KMS-11 (cell line): Measurements from ENCODE around the gene PKP2.

Experiments
- H2AFZ ChIP-seq: fragments of 200-600 bp; sonication (generic); 2 replicates; pipeline ENCODE4 v1.6.1; 2016; ENCODE audit warnings: antibody characterized with exemption, mixed run types, low read depth
- H3K27ac ChIP-seq: fragments of 200-600 bp; sonication (generic); 2 replicates; pipeline ENCODE4 v1.6.1; 2016; ENCODE audit warnings: mild to moderate bottlenecking, mixed run types
- H3K27me3 ChIP-seq: fragments of 200-600 bp; sonication (generic); 2 replicates; pipeline ENCODE4 v1.6.1; 2017; ENCODE audit warnings: mild to moderate bottlenecking, low read depth, mixed run types, moderate library complexity; ENCODE audit not compliant: insufficient read depth
- H3K36me3 ChIP-seq: fragments of 200-600 bp; sonication (generic); 2 replicates; pipeline ENCODE4 v1.6.1; 2017; ENCODE audit warnings: mild to moderate bottlenecking, mixed run types; ENCODE audit not compliant: insufficient read depth
- H3K4me1 ChIP-seq: fragments of 200-600 bp; sonication (generic); 2 replicates; pipeline ENCODE4 v1.6.1; 2016; ENCODE audit warnings: mild to moderate bottlenecking, low read depth, mixed run types; ENCODE audit not compliant: poor library complexity, severe bottlenecking
- H3K4me2 ChIP-seq: fragments of 200-600 bp; sonication (generic); 2 replicates; pipeline ENCODE4 v1.7.0; 2016; ENCODE audit warnings: mild to moderate bottlenecking, mixed run types
- H3K4me3 ChIP-seq: fragments of 200-600 bp; sonication (generic); IDR thresholded peaks from 2 replicates; pipeline ENCODE4 v1.6.1; 2017; ENCODE audit warnings: low read depth, low read length, mixed read lengths; ENCODE audit not compliant: insufficient read depth
- H3K79me2 ChIP-seq: fragments of 200-600 bp; sonication (generic); 2 replicates; pipeline ENCODE4 v1.6.1; 2016; ENCODE audit warnings: low read depth, mixed run types; ENCODE audit not compliant: insufficient read depth
- H3K9ac ChIP-seq: fragments of 200-600 bp; sonication (generic); 2 replicates; pipeline ENCODE4 v1.6.1; 2016; ENCODE audit warnings: mild to moderate bottlenecking, mixed run types
- H4K20me1 ChIP-seq: fragments of 200-600 bp; sonication (generic); 2 replicates; pipeline ENCODE4 v1.6.1; 2016; ENCODE audit warnings: mild to moderate bottlenecking, mixed run types; ENCODE audit not compliant: insufficient read depth
- TF ChIP-seq, protein P1 (sequence below): fragments of 200-600 bp; sonication (generic); conservative IDR thresholded peaks from 2 replicates; pipeline ENCODE4 v1.6.1; 2017; ENCODE audit warnings: low read depth, mild to moderate bottlenecking, antibody characterized with exemption, low read length, moderate library complexity, mixed read lengths

Gene PKP2

DNA sequence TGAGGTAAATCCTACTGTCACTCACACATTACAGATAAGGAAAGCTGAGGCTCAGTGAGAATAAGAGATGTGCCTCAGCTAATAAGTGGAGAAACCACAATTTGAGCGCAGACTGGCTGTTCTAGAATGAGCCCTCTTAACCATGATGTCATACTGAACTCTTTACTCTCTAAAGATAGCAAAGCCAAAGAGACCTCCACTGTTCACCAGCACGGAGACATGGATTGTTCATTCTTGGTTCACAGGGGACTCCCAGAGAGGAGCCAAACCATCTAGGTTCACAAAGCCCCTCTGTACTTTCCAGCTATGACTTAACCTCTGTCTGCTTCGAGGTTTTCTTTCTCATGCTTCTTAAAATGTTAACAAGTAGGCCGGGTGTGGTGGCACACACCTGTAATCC lies 108.2 kb downstream of the PKP2 start:
- TF ChIP-seq, protein P1, sequence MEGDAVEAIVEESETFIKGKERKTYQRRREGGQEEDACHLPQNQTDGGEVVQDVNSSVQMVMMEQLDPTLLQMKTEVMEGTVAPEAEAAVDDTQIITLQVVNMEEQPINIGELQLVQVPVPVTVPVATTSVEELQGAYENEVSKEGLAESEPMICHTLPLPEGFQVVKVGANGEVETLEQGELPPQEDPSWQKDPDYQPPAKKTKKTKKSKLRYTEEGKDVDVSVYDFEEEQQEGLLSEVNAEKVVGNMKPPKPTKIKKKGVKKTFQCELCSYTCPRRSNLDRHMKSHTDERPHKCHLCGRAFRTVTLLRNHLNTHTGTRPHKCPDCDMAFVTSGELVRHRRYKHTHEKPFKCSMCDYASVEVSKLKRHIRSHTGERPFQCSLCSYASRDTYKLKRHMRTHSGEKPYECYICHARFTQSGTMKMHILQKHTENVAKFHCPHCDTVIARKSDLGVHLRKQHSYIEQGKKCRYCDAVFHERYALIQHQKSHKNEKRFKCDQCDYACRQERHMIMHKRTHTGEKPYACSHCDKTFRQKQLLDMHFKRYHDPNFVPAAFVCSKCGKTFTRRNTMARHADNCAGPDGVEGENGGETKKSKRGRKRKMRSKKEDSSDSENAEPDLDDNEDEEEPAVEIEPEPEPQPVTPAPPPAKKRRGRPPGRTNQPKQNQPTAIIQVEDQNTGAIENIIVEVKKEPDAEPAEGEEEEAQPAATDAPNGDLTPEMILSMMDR: no peak
- Histone ChIP-seq H4K20me1 (no peaks in the 10 kb centered on the region), H3K27me3 (no peaks in the 10 kb centered on the region), H3K36me3 (no peaks in the 10 kb centered on the region), H3K9ac (no peak overlapping the region), H3K4me3 (no peak overlapping the region), H3K4me2 (no peak overlapping the region), H3K27ac (no peak overlapping the region), H3K4me1 (no peaks in the 10 kb centered on the region), H3K79me2 (no peaks in the 10 kb centered on the region), H2AFZ (no peak overlapping the region)

DNA sequence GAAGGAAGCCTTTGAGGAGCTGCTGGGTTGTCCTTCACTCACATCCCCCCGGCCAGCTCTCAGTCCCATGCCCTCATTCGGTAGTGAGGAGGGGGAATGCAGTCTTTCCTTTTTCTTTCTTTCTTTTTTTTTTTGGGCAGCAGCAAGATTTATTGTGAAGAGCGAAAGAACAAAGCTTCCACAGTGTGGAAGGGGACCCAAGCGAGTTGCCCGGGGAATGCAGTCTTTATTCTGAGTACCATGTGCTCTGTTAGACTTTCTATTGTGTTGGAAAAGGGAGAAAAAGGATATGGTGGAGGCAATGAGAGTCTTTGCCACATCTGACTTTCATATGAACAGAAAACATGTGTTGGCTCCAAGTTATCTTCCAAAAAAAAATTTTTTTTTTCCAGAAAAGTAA lies 111.0 kb downstream of the PKP2 start:
- H3K27me3 ChIP-seq: no peaks in the 10 kb centered on the region
- no peak overlapping the region for H3K4me3 ChIP-seq
- no peak overlapping the region for H3K4me2 ChIP-seq
- H3K27ac ChIP-seq: no peak overlapping the region
- no peaks in the 10 kb centered on the region for H3K36me3 ChIP-seq
- H2AFZ ChIP-seq: no peak overlapping the region
- no peaks in the 10 kb centered on the region for H3K79me2 ChIP-seq
- no peak overlapping the region for H3K9ac ChIP-seq
- no peaks in the 10 kb centered on the region for H3K4me1 ChIP-seq
- H4K20me1 ChIP-seq: no peaks in the 10 kb centered on the region
- TF ChIP-seq, protein P1: no peak

DNA sequence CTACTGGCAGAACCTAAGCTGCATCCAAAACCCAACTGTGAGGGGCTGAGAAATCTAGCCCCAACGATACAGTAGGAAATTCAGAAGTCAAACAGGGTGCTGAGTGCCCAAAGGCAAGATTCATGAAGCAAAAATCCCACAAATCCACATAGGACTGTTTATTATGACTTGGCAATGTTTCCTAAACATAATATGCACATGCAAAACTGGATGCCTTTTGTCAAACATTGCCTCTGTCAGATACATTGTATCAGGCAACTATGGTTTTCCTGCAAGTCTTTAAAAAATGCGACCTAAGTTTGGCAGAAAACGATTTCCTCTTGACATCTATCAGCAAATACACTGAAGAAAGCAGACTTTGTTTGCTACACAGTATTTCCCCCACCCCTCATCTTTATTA lies 113.5 kb downstream of the PKP2 start:
- no peak overlapping the region for H3K4me2 ChIP-seq
- H3K4me1 ChIP-seq: no peaks in the 10 kb centered on the region
- H3K27me3 ChIP-seq: no peaks in the 10 kb centered on the region
- H3K36me3 ChIP-seq: no peaks in the 10 kb centered on the region
- H3K4me3 ChIP-seq: no peak overlapping the region
- H4K20me1 ChIP-seq: no peaks in the 10 kb centered on the region
- H3K79me2 ChIP-seq: no peaks in the 10 kb centered on the region
- H2AFZ ChIP-seq: no peak overlapping the region
- no peak overlapping the region for H3K9ac ChIP-seq
- no peak overlapping the region for H3K27ac ChIP-seq
- TF ChIP-seq, protein P1: no peak

DNA sequence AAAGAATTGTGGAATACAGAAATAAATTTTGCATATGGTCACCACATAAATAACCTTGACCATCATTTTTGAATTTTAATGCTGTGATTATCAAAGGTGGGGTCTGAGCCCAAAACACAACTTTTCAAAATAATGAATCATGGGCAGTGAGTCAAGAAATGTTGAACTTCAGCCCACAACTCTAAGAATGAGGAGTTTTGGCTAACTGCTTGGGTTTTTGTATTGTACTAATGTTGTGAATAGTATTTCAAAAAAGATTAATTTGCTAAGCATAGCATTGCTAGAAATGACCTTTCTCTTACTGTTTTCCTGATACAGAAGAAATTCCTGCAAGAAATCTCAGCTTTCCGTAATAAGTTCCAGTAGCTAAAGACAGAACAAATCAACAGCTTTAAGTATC lies 116.5 kb downstream of the PKP2 start:
- H4K20me1 ChIP-seq: no peaks in the 10 kb centered on the region
- H3K4me2 ChIP-seq: no peak overlapping the region
- H3K79me2 ChIP-seq: no peaks in the 10 kb centered on the region
- no peak overlapping the region for H2AFZ ChIP-seq
- H3K4me3 ChIP-seq: no peak overlapping the region
- no peaks in the 10 kb centered on the region for H3K4me1 ChIP-seq
- H3K27me3 ChIP-seq: no peaks in the 10 kb centered on the region
- H3K9ac ChIP-seq: no peak overlapping the region
- H3K27ac ChIP-seq: no peak overlapping the region
- no peaks in the 10 kb centered on the region for H3K36me3 ChIP-seq
- TF ChIP-seq, protein P1: no peak
